Panc1 (cell line): ENCODE data around the gene CDSN. TPM values are rescaled to one million over a fixed set of nuclear protein-coding genes. Genes with fewer than 3 reads are reported as not detected.

Experiments used
- ATAC-seq: fragments of 200-7000 bp; cut with Tn5 transposase; 2 replicates; pipeline ENCODE4 v1.9.1; 2020; ENCODE audit warnings: mild to moderate bottlenecking, moderate library complexity
- BruUV-seq: library from RNA; stranded (reverse); fragments of 400-500 nt; replicated peaks from 2 replicates; lab custom pipeline; 2021; lab: Mats Ljungman, UMichigan
- CTCF ChIA-PET: fragments of 300-600 bp; sonication (Branson Sonifier 250); formaldehyde crosslinking; loops from one replicate; lab custom pipeline; 2022; ENCODE audit warnings: antibody characterized with exemption; lab: Charles Lee
- POLR2A ChIA-PET: fragments of 300-600 bp; sonication (Branson Sonifier 250); formaldehyde crosslinking; loops from one replicate; lab custom pipeline; 2022; ENCODE audit warnings: antibody characterized with exemption; lab: Charles Lee
- DNase-seq: peaks from one replicate; pipeline ENCODE4 v3.0.0-alpha.2; 2010; ENCODE audit warnings: low read depth, low spot score
- H3K27ac ChIP-seq: 2 replicates; pipeline ENCODE4 v1.5.1; 2011; ENCODE audit warnings: mild to moderate bottlenecking, low read length, inconsistent platforms
- H3K27me3 ChIP-seq: fragments of 200-500 bp; sonication (Bioruptor generic); 2 replicates; pipeline ENCODE4 v1.6.0; 2014; ENCODE audit warnings: low read length, inconsistent platforms; ENCODE audit not compliant: control insufficient read depth, insufficient read depth
- H3K36me3 ChIP-seq: fragments of 200-500 bp; sonication (Bioruptor generic); 2 replicates; pipeline ENCODE4 v1.5.1; 2014; ENCODE audit warnings: inconsistent platforms, mild to moderate bottlenecking, low read length, moderate library complexity; ENCODE audit not compliant: control insufficient read depth, insufficient read depth
- H3K4me1 ChIP-seq: 2 replicates; pipeline ENCODE4 v1.5.1; 2011; ENCODE audit warnings: inconsistent platforms, mild to moderate bottlenecking, low read length, moderate library complexity; ENCODE audit not compliant: control insufficient read depth, insufficient read depth
- H3K4me3 ChIP-seq, 2 experiments: 2 replicates each; pipeline ENCODE4 v1.5.1; 2011 to 2012; ENCODE audit warnings: low read depth in 2 of 2, low read length in 2 of 2, mild to moderate bottlenecking in 2 of 2, inconsistent platforms in 1 of 2, moderate library complexity in 1 of 2
- H3K9me3 ChIP-seq: fragments of 200-500 bp; sonication (Bioruptor generic); 2 replicates; pipeline ENCODE4 v1.5.1; 2014; ENCODE audit warnings: low read depth, mild to moderate bottlenecking, inconsistent platforms, low read length, moderate library complexity; ENCODE audit not compliant: control insufficient read depth, insufficient read depth
- CTCF ChIP-seq: fragments of 450-650 bp; IDR thresholded peaks from 2 replicates; pipeline ENCODE4 v1.5.1; 2017; ENCODE audit warnings: mild to moderate bottlenecking
- POLR2AphosphoS5 ChIP-seq: IDR thresholded peaks from 2 replicates; pipeline ENCODE4 v1.6.1; 2012; ENCODE audit warnings: mild to moderate bottlenecking, low read depth, low read length, moderate library complexity
- REST ChIP-seq, 2 experiments: IDR thresholded peaks; 2 replicates each; pipeline ENCODE4 v1.6.1; 2011 to 2012; ENCODE audit warnings: low read depth in 2 of 2, control low read depth in 1 of 2, low read length in 1 of 2, mild to moderate bottlenecking in 1 of 2, moderate library complexity in 1 of 2; ENCODE audit not compliant: insufficient read depth in 1 of 2
- SIN3A ChIP-seq: IDR thresholded peaks from 2 replicates; pipeline ENCODE4 v1.6.1; 2012; ENCODE audit warnings: low read depth, mild to moderate bottlenecking, low read length, moderate library complexity, borderline replicate concordance; ENCODE audit not compliant: insufficient read depth
- TCF7L2 ChIP-seq: IDR thresholded peaks from 2 replicates; pipeline ENCODE4 v1.6.1; 2011; ENCODE audit warnings: mild to moderate bottlenecking, low read depth, low read length, inconsistent platforms
- in situ Hi-C: cut with HindIII; loops from 2 replicates; pipeline ENCODE4 v1.10.0; 2016; ENCODE audit warnings: low sequenced_read_pairs, low pct_unique_long_range_greater_than_20kb
- intact Hi-C: fragments of 100-400 bp; cut with micrococcal nuclease; formaldehyde crosslinking; loops from one replicate; pipeline ENCODE4 v1.10.0; 2022; ENCODE audit not compliant: unreplicated experiment
- total RNA-seq: library from RNA; stranded (reverse); gene quantifications from one replicate; pipeline ENCODE4 v1.2.1, GENCODE V29; 2021; ENCODE audit not compliant: unreplicated experiment

Gene CDSN
- total RNA-seq, 1 experiment from 2014 or later: not detected

- no peaks in the 10 kb centered on the region for H3K9me3 ChIP-seq
- no peak overlapping the region for H3K27ac ChIP-seq
- H3K4me3 ChIP-seq: no peak overlapping the region
- no peak for ATAC-seq
- intact Hi-C loops (no loop called here), in situ Hi-C loops (no loop called here)
- ChIA-PET CTCF (interaction anchor here (0.6 kb wide), 2 partner anchors 18 to 222 kb away, joined by 3 to 5 read pairs; no protein-coding TSS in a partner anchor), POLR2A (no interaction called here)
- H3K36me3 ChIP-seq: peaks cover 2% of the 10 kb centered on the region; the same call in 1 of the 2 replicates
- no peaks in the 10 kb centered on the region for H3K27me3 ChIP-seq
- H3K4me1 ChIP-seq: peaks cover 13% of the 10 kb centered on the region
- BruUV-seq: no TSS peak
- TF ChIP-seq REST (IDR thresholded peaks at IDR 0.05; ENCODE audit: insufficient read depth in 1 of 2, low read depth in 2 of 2, low read length in 1 of 2) (no peak), CTCF (no peak), SIN3A (no peak), POLR2AphosphoS5 (no peak), TCF7L2 (no peak)
- DNase-seq: no peak
Measured at GRCh38 chr6:31156641-31157040, 36.4 kb upstream of the CDSN start.

GRCh38 chr6:31154436-31154835, 34.2 kb upstream of the CDSN start:
- BruUV-seq: no TSS peak
- Histone ChIP-seq H3K27ac (no peak overlapping the region), H3K36me3 (peaks cover 2% of the 10 kb centered on the region; the same call in 1 of the 2 replicates), H3K4me1 (peaks cover 5% of the 10 kb centered on the region), H3K27me3 (no peaks in the 10 kb centered on the region), H3K9me3 (no peaks in the 10 kb centered on the region), H3K4me3 (no peak overlapping the region)
- in situ Hi-C loops (no loop called here), intact Hi-C loops (no loop called here)
- POLR2A ChIA-PET: no interaction called here
- no peak for TF ChIP-seq SIN3A
- CTCF ChIA-PET: interaction anchor here (0.6 kb wide), 1 partner anchor 25 kb away, joined by 6 read pairs; no protein-coding TSS in a partner anchor
- ATAC-seq (no peak), DNase-seq (no peak)

- POLR2A ChIA-PET: interaction anchor here (0.6 kb wide), 1 partner anchor 61 kb away, joined by 17 read pairs; no protein-coding TSS in a partner anchor
- no peak for ATAC-seq
- Histone ChIP-seq H3K4me3 (no peak overlapping the region), H3K9me3 (no peaks in the 10 kb centered on the region), H3K27me3 (no peaks in the 10 kb centered on the region), H3K4me1 (peaks cover 4% of the 10 kb centered on the region; the same call in 1 of the 2 replicates), H3K27ac (no peak overlapping the region), H3K36me3 (peaks cover 2% of the 10 kb centered on the region; the same call in 1 of the 2 replicates)
- CTCF ChIA-PET: no interaction called here
- in situ Hi-C loops (no loop called here), intact Hi-C loops (no loop called here)
- TF ChIP-seq POLR2AphosphoS5 (no peak), TCF7L2 (no peak), CTCF (no peak), SIN3A (no peak), REST (IDR thresholded peaks at IDR 0.05; ENCODE audit: insufficient read depth in 1 of 2, low read depth in 2 of 2, low read length in 1 of 2) (no peak)
- no peak for DNase-seq
- no TSS peak for BruUV-seq
Measured at GRCh38 chr6:31152781-31153180, 32.5 kb upstream of the CDSN start.
